ENCODE results near the gene PARP12. TPM values are rescaled to one million over a fixed set of nuclear protein-coding genes. Genes with fewer than 3 reads are reported as not detected.

The PARP12 gene
- total RNA-seq, 4 donors from 2014 or later: 25.8 to 60.8 (median 29.1) TPM

DNA sequence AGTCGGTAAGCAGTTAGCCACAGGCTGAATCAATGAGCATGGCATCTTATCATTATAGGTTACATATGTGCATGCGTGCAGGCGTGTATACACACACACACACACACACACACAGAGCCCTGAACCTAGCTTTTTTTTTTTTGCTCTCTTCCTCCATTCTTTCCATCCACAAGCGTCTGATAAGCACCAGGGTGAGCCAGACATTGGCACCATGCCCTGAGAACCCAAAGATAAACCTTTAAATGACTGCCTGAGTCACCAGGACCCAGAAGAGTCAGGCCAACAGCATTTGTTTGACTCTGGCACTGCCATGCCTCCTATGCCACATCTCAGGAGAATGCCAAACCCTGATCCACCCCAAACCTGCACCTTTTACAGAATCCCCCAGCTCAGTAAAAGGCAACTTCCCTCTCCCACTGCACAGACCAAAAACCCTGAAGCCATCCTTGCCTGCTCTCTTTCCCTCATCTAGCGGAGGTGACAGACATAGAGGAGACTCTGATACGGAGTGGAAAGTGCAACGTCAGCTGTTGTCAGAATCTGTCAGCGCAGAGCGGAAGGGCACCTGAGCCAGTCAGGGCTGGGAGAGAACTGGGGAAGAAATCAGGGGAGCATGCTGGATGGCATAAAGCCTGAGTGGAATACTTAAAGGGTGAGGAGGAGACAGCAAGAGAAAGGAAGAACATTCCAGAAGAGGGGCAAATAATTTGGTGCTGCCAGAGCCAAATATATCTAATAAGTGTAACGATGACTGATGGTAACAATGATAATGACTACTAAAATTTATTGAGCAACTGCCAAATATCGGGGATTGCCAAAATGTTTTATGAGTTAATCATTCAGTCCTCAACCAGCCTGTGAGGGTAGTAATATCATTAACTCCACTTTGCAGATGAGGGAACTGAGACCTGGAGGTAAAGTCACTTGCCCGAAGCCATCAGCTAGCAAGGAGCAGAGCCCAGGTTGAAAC, 3.2 kb downstream of the PARP12 start:
- TF ChIP-seq, protein P1, sequence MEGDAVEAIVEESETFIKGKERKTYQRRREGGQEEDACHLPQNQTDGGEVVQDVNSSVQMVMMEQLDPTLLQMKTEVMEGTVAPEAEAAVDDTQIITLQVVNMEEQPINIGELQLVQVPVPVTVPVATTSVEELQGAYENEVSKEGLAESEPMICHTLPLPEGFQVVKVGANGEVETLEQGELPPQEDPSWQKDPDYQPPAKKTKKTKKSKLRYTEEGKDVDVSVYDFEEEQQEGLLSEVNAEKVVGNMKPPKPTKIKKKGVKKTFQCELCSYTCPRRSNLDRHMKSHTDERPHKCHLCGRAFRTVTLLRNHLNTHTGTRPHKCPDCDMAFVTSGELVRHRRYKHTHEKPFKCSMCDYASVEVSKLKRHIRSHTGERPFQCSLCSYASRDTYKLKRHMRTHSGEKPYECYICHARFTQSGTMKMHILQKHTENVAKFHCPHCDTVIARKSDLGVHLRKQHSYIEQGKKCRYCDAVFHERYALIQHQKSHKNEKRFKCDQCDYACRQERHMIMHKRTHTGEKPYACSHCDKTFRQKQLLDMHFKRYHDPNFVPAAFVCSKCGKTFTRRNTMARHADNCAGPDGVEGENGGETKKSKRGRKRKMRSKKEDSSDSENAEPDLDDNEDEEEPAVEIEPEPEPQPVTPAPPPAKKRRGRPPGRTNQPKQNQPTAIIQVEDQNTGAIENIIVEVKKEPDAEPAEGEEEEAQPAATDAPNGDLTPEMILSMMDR (IDR thresholded peaks at IDR 0.05; ENCODE audit: low read depth): no peak

DNA sequence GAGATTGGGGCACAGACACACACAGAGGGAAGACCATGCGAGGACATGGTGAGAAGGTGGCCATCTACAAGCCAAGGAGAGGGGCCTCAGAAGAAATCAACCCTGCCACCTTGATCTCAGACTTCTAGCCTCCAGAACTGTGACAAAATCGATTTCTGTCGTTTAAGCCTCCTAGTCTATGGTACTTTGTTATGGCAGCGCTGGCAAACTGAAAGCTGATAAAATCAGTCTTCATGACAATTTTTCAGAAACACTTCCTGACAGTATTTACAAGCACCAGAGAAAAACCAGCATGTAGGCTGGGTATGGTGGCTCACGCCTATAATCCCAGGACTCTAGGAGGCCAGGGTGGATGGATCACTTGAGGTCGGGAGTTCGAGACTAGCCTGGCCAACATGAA, 4.2 kb downstream of the PARP12 start:
- TF ChIP-seq, protein P1 (IDR thresholded peaks at IDR 0.05; ENCODE audit: low read depth): no peak

DNA sequence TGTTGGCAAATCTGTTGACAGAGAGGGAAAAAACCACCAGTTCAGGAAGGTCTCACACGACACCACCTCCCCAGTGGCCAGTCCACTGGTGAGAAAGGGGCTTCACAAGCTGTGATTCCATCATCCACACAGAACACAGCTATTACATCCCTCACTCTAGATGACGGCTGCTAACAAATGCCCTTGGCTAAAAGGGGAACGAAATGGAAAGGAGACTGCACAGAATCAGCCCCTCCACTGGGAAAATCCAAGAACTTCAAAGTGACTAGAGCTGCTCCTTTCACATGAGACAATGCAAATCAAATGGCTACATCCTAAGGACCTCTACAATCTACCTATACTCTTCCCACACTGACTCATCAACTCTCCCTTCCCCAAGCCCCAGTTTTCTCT, 5.6 kb downstream of the PARP12 start:
- TF ChIP-seq, protein P1 (IDR thresholded peaks at IDR 0.05; ENCODE audit: low read depth): no peak

DNA sequence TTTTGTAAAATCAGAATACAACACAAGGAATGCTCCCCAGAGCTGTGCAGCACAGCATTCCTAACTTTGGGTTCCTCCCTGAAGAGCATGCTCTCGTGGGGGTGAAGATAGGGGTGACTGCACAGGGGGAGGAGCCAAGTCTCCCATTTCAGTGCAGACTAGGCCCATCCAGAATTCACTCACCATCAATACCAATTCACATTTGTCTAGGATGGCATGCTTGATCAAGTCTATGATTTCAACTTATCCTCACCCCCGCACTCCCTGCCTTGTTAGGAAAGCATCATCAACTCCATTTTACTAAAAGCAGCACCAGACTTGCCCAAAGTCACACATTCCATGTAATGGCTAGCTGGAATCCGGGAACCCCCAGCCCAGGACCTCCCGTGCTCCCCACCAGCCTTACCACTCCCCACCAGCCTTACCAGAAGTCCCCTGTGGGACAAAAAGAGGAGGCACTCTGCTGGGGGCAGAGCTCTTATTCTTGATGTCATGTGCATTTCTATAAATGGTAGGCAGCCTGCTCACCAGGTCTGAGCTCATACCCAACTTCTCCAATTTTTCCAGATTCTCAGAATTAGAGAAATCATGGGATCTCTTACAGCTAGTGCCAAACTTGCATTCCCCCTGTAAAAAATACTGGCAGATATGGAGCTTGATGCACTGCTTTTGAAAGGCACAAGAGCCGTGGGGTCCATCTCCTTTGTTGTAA, 6.2 kb downstream of the PARP12 start:
- TF ChIP-seq, protein P1 (IDR thresholded peaks at IDR 0.05; ENCODE audit: low read depth): no peak

DNA sequence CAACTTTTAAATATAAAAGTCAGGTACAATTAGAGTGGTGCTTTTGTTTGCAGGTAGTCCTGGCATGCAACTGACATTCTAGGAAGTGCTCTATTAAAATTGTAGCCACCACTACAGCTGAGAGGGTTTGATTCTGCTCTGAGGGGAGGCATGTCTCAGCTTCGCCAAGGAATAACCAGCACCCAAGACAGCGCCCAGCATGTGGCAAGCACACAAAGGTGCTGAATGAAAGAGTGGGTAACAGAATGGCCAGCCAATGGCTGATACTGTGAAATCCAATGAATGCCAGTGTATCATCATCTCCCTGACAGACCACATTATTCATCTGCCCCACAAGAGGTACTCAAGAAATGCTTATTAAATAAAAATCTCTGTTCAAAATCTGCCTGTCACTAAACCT, 6.9 kb downstream of the PARP12 start:
- TF ChIP-seq, protein P1 (IDR thresholded peaks at IDR 0.05; ENCODE audit: low read depth): no peak

DNA sequence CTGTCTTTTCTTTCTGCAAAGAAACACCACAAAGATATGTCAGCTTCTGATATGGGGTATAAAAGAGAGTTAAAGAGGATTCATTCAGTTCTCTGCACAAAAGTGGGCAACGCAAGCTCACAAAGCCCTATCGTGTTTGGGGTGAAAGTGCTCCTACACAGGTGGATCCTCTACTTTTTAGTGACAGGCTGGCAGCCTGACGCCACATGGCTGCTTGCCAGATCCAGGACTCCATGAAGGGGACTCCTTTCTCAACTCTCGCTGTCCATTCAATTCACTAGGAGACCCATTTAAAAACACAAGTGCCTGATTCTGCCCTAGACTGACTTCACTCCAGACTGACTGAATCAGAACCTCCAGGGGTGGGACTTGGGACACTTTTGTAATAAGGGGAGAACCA, 8.0 kb downstream of the PARP12 start:
- TF ChIP-seq, protein P1 (IDR thresholded peaks at IDR 0.05; ENCODE audit: low read depth): no peak

All from subcutaneous adipose tissue (tissue), 4 donors.